H9 (cell line): ENCODE data around the gene CRHR2. TPM values are rescaled to one million over a fixed set of nuclear protein-coding genes. Genes with fewer than 3 reads are reported as not detected.

ENCODE experiments used
- DNase-seq: peaks from one replicate; pipeline ENCODE4 v3.0.0-alpha.2; 2017
- H2AFZ ChIP-seq: one replicate; pipeline ENCODE4 v1.6.1; 2013; ENCODE audit warnings: mild to moderate bottlenecking, low read length, control low read depth, moderate library complexity
- H2AK5ac ChIP-seq: 2 replicates; pipeline ENCODE4 v1.6.1; 2013; ENCODE audit warnings: low read length, control low read depth, mixed read lengths; ENCODE audit not compliant: insufficient read length
- H2BK120ac ChIP-seq: one replicate; pipeline ENCODE4 v1.6.1; 2013; ENCODE audit warnings: low read depth, mild to moderate bottlenecking, low read length, control low read depth, inconsistent platforms; ENCODE audit not compliant: poor library complexity, severe bottlenecking
- H2BK12ac ChIP-seq: 2 replicates; pipeline ENCODE4 v1.6.1; 2013; ENCODE audit warnings: low read length, control low read depth, mixed read lengths, low read depth; ENCODE audit not compliant: insufficient read length
- H2BK15ac ChIP-seq: 2 replicates; pipeline ENCODE4 v1.6.1; 2013; ENCODE audit warnings: low read depth, low read length, control low read depth
- H2BK20ac ChIP-seq: one replicate; pipeline ENCODE4 v1.6.1; 2013; ENCODE audit warnings: low read depth, mild to moderate bottlenecking, low read length, control low read depth, inconsistent platforms; ENCODE audit not compliant: poor library complexity, severe bottlenecking
- H2BK5ac ChIP-seq: 2 replicates; pipeline ENCODE4 v1.6.1; 2013; ENCODE audit warnings: low read length, control low read depth, mixed read lengths; ENCODE audit not compliant: insufficient read length
- H3K14ac ChIP-seq: 2 replicates; pipeline ENCODE4 v1.6.1; 2013; ENCODE audit warnings: low read length, control low read depth; ENCODE audit not compliant: insufficient read depth
- H3K18ac ChIP-seq: 2 replicates; pipeline ENCODE4 v1.6.1; 2013; ENCODE audit warnings: low read depth, mild to moderate bottlenecking, mixed read lengths, low read length, control low read depth; ENCODE audit not compliant: insufficient read length
- H3K23ac ChIP-seq: 2 replicates; pipeline ENCODE4 v1.6.1; 2013; ENCODE audit warnings: low read length, control low read depth, mixed read lengths, low read depth; ENCODE audit not compliant: insufficient read length
- H3K23me2 ChIP-seq: 2 replicates; pipeline ENCODE4 v1.6.1; 2013; ENCODE audit warnings: low read depth, mild to moderate bottlenecking, mixed read lengths, low read length, control low read depth; ENCODE audit not compliant: insufficient read length, poor library complexity, severe bottlenecking
- H3K27ac ChIP-seq: 2 replicates; pipeline ENCODE4 v1.5.1; 2013; ENCODE audit warnings: low read length, control low read depth, mixed read lengths, low read depth; ENCODE audit not compliant: insufficient read length
- H3K27me3 ChIP-seq: 2 replicates; pipeline ENCODE4 v1.6.1; 2013; ENCODE audit warnings: low read length, control low read depth, inconsistent platforms; ENCODE audit not compliant: insufficient read depth
- H3K4ac ChIP-seq: 2 replicates; pipeline ENCODE4 v1.6.1; 2013; ENCODE audit warnings: low read depth, mild to moderate bottlenecking, control low read depth, inconsistent platforms, low read length, moderate library complexity
- H3K4me1 ChIP-seq: 2 replicates; pipeline ENCODE4 v1.6.1; 2013; ENCODE audit warnings: low read length, control low read depth, inconsistent platforms; ENCODE audit not compliant: insufficient read depth
- H3K4me2 ChIP-seq: 2 replicates; pipeline ENCODE4 v1.6.1; 2013; ENCODE audit warnings: low read length, control low read depth, mixed read lengths; ENCODE audit not compliant: insufficient read length, insufficient read depth
- H3K56ac ChIP-seq: 2 replicates; pipeline ENCODE4 v1.6.1; 2013; ENCODE audit warnings: low read depth, mild to moderate bottlenecking, mixed read lengths, low read length, control low read depth; ENCODE audit not compliant: insufficient read length
- H3K79me1 ChIP-seq: 2 replicates; pipeline ENCODE4 v1.6.1; 2013; ENCODE audit warnings: low read depth, mild to moderate bottlenecking, moderate library complexity, low read length, control low read depth, inconsistent platforms; ENCODE audit not compliant: insufficient read depth, poor library complexity, severe bottlenecking
- H3K79me2 ChIP-seq: 2 replicates; pipeline ENCODE4 v1.6.1; 2013; ENCODE audit warnings: low read length, control low read depth, inconsistent platforms; ENCODE audit not compliant: insufficient read depth
- H3K9ac ChIP-seq: 2 replicates; pipeline ENCODE4 v1.6.1; 2013; ENCODE audit warnings: low read length, control low read depth, mixed read lengths; ENCODE audit not compliant: insufficient read length; ENCODE audit errors: extremely low read depth
- H3K9me3 ChIP-seq: one replicate; pipeline ENCODE4 v1.6.1; 2013; ENCODE audit warnings: low read depth, low read length, inconsistent platforms; ENCODE audit not compliant: control insufficient read depth
- H3T11ph ChIP-seq: one replicate; pipeline ENCODE4 v1.6.1; 2013; ENCODE audit warnings: mild to moderate bottlenecking, low read length, control low read depth, inconsistent platforms
- H4K20me1 ChIP-seq: one replicate; pipeline ENCODE4 v1.6.1; 2013; ENCODE audit not compliant: control insufficient read depth, insufficient read length, insufficient read depth
- H4K5ac ChIP-seq: 2 replicates; pipeline ENCODE4 v1.6.1; 2013; ENCODE audit warnings: low read depth, mild to moderate bottlenecking, mixed read lengths, low read length, control low read depth; ENCODE audit not compliant: insufficient read length
- H4K8ac ChIP-seq: replicated peaks from 2 replicates; pipeline ENCODE4 v1.6.1; 2013; ENCODE audit warnings: low read length, control low read depth, mixed read lengths, low read depth; ENCODE audit not compliant: insufficient read length
- H4K91ac ChIP-seq: 2 replicates; pipeline ENCODE4 v1.6.1; 2013; ENCODE audit warnings: low read depth, mild to moderate bottlenecking, moderate library complexity, mixed read lengths, low read length, control low read depth; ENCODE audit not compliant: insufficient read length
- H3K27ac Mint-ChIP-seq, 3 experiments: 2 replicates in 2 of 3; 3 replicates in 1 of 3; pipeline ENCODE4 v1.8.0; 2020 to 2021; ENCODE audit warnings: mixed read lengths in 3 of 3, mild to moderate bottlenecking in 1 of 3, moderate library complexity in 1 of 3
- H3K27me3 Mint-ChIP-seq: 2 replicates; pipeline ENCODE4 v1.8.0; 2021; ENCODE audit warnings: low read depth, mild to moderate bottlenecking, moderate library complexity, mixed read lengths
- H3K36me3 Mint-ChIP-seq, 3 experiments: 2 replicates in 2 of 3; 3 replicates in 1 of 3; pipeline ENCODE4 v1.8.0; 2020 to 2021; ENCODE audit warnings: low read depth in 3 of 3, mixed read lengths in 3 of 3; ENCODE audit not compliant: insufficient read depth in 1 of 3
- H3K4me1 Mint-ChIP-seq, 2 experiments: 2 replicates each; pipeline ENCODE4 v1.8.0; 2020; ENCODE audit warnings: mixed read lengths in 2 of 2
- H3K4me3 Mint-ChIP-seq, 2 experiments: 2 replicates in 1 of 2; 3 replicates in 1 of 2; pipeline ENCODE4 v1.8.0; 2020 to 2021; ENCODE audit warnings: mild to moderate bottlenecking in 2 of 2, mixed read lengths in 2 of 2, moderate library complexity in 1 of 2
- H3K9me3 Mint-ChIP-seq, 2 experiments: 2 replicates in 1 of 2; 3 replicates in 1 of 2; pipeline ENCODE4 v1.8.0; 2020; ENCODE audit warnings: mild to moderate bottlenecking in 2 of 2, mixed read lengths in 2 of 2, moderate library complexity in 1 of 2
- CTCF ChIP-seq: fragments of 200-600 bp; sonication (generic); conservative IDR thresholded peaks from 3 replicates; pipeline ENCODE4 v1.8.0; 2021; ENCODE audit warnings: antibody characterized with exemption, mild to moderate bottlenecking
- WGBS: extraction: QIAGEN DNeasy Blood & Tissue Kit; methylation state at CpG from one replicate; pipeline ENCODE4 v1.1.7; 2013; ENCODE audit warnings: missing lambda C conversion rate, low lambda C conversion rate, mixed read lengths; ENCODE audit not compliant: insufficient read length; ENCODE audit errors: extremely low coverage; 5-methylcytosine and 5-hydroxymethylcytosine counted together
- total RNA-seq: library from RNA; stranded (reverse); gene quantifications from 2 replicates; pipeline ENCODE4 v1.2.1, GENCODE V29; 2021

CRHR2 gene
- total RNA-seq, 1 experiment from 2014 or later: 0.07 TPM

- no peaks in the 10 kb centered on the region for H3K27me3 Mint-ChIP-seq
- H4K20me1 ChIP-seq: no peaks in the 10 kb centered on the region
Measured at GRCh38 chr7:30630986-30631385, 51.3 kb downstream of the CRHR2 start.

More at GRCh38 chr7:30630986-30631385, 51.3 kb downstream of the CRHR2 start:
- Histone ChIP-seq H4K8ac (no peak overlapping the region), H3K14ac (no peak overlapping the region), H3K23ac (no peak overlapping the region), H3K9ac (no peak overlapping the region), H3K4ac (no peak overlapping the region), H2BK5ac (no peak overlapping the region), H2BK120ac (no peak overlapping the region), H2BK15ac (no peak overlapping the region), H3K79me2 (no peaks in the 10 kb centered on the region), H3K23me2 (no peaks in the 10 kb centered on the region), H3K27me3 (no peaks in the 10 kb centered on the region), H3K27ac (no peak overlapping the region), H3K79me1 (no peaks in the 10 kb centered on the region), H2BK12ac (no peak overlapping the region), H3K4me2 (no peak overlapping the region), H2AK5ac (no peak overlapping the region), H2BK20ac (no peak overlapping the region), H3K18ac (no peak overlapping the region), H3K9me3 (no peaks in the 10 kb centered on the region), H4K5ac (no peak overlapping the region), H2AFZ (no peak overlapping the region), H3T11ph (no peak overlapping the region), H4K91ac (no peak overlapping the region), H3K56ac (no peak overlapping the region), H3K4me1 (no peaks in the 10 kb centered on the region)
- Mint-ChIP-seq H3K4me1 (no peaks in the 10 kb centered on the region), H3K9me3 (no peaks in the 10 kb centered on the region; a peak in 1 of 5 replicates), H3K36me3 (peaks cover 65 to 98% (median 80%) of the 10 kb centered on the region in 3 experiments), H3K4me3 (no peak overlapping the region), H3K27ac (no peak overlapping the region)
- TF ChIP-seq CTCF: no peak
- DNase-seq: no peak
- WGBS: no CpG with 5 or more reads among the region's 4 CpGs
